Activated CD4-positive, alpha-beta T cell treated with anti-CD3 and anti-CD28 coated beads for 1 hour (primary cell): Measurements from ENCODE around the gene MAFF.

Experiments used
- DNase-seq: peaks from one replicate; pipeline ENCODE4 v3.0.0-alpha.2; 2020

MAFF gene

GRCh38 chr22:38250643-38251340, 49.0 kb downstream of the MAFF start:
- no peak for DNase-seq

- no peak for DNase-seq
Measured at GRCh38 chr22:38251341-38251692, 49.5 kb downstream of the MAFF start.

- DNase-seq, result no peak
Measured at GRCh38 chr22:38255697-38256096, 53.9 kb downstream of the MAFF start.

DNA sequence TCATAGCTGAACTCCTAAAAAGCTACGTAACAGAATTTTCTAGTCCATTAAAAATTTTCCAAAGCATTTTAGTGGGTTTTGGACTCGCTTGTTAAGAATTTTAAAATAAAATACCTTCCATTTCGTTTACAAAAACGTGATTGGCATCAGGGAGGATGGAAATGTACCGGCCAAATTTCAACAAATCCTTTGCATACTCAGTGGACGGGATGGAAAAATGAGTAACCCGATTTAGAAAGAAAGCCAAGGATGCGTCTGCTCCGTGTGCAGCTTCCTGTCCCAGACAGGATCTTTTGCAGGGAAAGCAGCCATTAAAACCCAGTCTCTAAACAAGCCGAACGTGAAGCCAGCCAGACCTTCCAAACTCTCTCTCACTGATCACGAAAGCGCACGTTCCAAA, 55.4 kb downstream of the MAFF start:
- no peak for DNase-seq

GRCh38 chr22:38257650-38258250, 56.0 kb downstream of the MAFF start:
- DNase-seq, result no peak

DNA sequence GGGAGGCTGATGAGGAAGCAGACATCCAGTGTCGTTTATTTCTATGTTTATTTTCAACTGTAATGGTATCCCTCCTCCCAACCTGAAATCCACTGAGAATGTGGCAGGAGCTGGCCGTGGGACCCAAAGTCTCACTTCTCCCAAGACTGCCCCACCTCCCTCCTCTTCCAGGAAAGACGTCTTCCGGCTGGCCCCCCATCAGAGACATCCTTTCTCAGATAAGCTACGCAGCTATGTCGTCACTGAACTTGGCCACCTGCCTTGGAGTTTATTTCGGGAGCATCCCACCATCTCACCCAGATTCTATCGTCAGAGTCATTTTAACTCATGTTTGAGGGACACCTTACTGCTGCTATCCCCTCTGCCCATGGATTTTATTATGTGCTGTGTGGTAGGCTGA, 57.1 kb downstream of the MAFF start:
- DNase-seq, result no peak

DNA sequence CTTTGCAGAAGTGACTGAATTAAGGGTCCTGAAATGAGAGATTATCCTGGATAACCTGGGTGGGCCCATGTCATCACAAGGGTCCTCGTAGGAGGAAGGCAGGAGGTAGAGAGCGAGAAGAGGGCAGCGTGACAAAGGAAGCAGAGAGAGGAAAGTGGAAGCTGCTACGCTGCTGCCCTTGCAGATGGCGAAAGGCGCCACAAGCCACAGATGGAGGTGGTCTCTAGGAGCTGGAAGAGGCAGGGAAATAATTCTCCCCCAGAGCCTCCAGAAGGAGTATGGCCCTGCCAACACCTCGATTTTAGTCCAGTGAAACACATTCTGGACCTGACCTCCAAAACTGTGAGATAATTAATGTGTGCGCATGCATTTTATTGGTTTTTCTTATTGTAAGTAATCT, 57.6 kb downstream of the MAFF start:
- DNase-seq, result no peak

GRCh38 chr22:38260761-38261681, 59.2 kb downstream of the MAFF start:
- DNase-seq, result no peak

GRCh38 chr22:38262051-38262795, 60.4 kb downstream of the MAFF start:
- DNase-seq, result peak; percentile 13

DNA sequence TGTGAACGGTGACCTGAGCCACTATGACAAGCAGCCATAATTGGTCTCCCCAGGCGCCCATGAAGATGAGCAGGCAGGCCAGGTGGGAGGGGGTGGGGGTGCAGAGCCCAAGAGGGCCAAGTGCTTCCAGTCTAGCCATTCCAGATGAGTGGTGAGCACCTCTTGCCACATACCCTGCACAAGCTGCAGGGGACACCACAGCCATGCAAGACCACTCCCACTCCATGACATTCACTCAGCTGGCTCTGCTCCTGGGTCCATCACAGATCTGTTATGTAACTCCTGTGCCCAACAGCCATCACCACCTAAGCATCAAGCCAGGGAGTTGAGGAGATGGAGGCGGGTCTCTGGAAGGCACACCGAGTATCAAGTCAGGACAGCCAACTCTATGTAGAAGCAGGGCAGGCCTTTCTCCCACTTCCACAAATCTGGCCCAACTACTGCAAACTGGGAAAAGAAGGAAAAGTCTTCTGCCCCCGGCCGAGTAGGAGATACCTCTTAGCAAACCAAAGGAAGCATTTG, 62.6 kb downstream of the MAFF start:
- no peak for DNase-seq
